K562 (cell line): ENCODE results near the gene TSPAN3. TPM values are rescaled to one million over a fixed set of nuclear protein-coding genes. Genes with fewer than 3 reads are reported as not detected.

Source experiments
- ATAC-seq: fragments of 200-7000 bp; cut with Tn5 transposase; 3 replicates; pipeline ENCODE4 v1.9.1; 2020; ENCODE audit warnings: moderate library complexity
- BruUV-seq: library from RNA; stranded (reverse); fragments of 400-500 nt; replicated peaks from 2 replicates; lab custom pipeline; 2021; lab: Mats Ljungman, UMichigan
- CTCF ChIA-PET: fragments of 300-600 bp; formaldehyde crosslinking; extraction: SDS; loops from one replicate; lab custom pipeline; 2021; ENCODE audit warnings: low intra/inter-chr PET ratio; lab: Yijun Ruan, JAX
- POLR2A ChIA-PET: fragments of 300-600, 350-650 bp; sonication (Branson Sonifier 250); formaldehyde crosslinking; extraction: SDS; loops from one replicate; lab custom pipeline; 2021; ENCODE audit warnings: antibody characterized with exemption, inconsistent platforms; lab: Yijun Ruan, JAX
- DNase-seq, 4 experiments: peaks; one replicate each; pipeline versions ENCODE4 v3.0.0 to v3.0.0-alpha.2; 2011 to 2018; ENCODE audit warnings: low spot score in 3 of 4, mixed read lengths in 3 of 4; ENCODE audit errors: extremely low read depth in 1 of 4
- FAIRE-seq: peaks from 2 replicates; lab custom pipeline; 2011; peaks lifted over from hg19 to GRCh38; lab: Jason Lieb, UNC
- H2AFZ ChIP-seq: 2 replicates; pipeline ENCODE4 v1.6.0; 2011; ENCODE audit warnings: low read depth, low read length, control low read depth, inconsistent platforms
- H3K27ac ChIP-seq: fragments of 200-600 bp; 3 replicates; pipeline ENCODE4 v1.8.0; 2011; ENCODE audit warnings: low read depth, mild to moderate bottlenecking, control low read depth, inconsistent platforms, low read length, moderate library complexity, mixed read lengths; ENCODE audit errors: extremely low read depth
- H3K27me3 ChIP-seq, 2 experiments: fragments of 300-600 bp in 1 of 2; 2 replicates in 1 of 2; 3 replicates in 1 of 2; pipeline versions ENCODE4 v1.6.0 to v1.8.0; 2011; ENCODE audit warnings: inconsistent platforms in 2 of 2, low read length in 2 of 2, mild to moderate bottlenecking in 1 of 2, mixed read lengths in 1 of 2, moderate library complexity in 1 of 2; ENCODE audit not compliant: control insufficient read depth in 2 of 2, insufficient read depth in 2 of 2
- H3K36me3 ChIP-seq: fragments of 300-600 bp; 3 replicates; pipeline ENCODE4 v1.8.0; 2011; ENCODE audit warnings: mild to moderate bottlenecking, low read length, inconsistent platforms; ENCODE audit not compliant: control insufficient read depth, insufficient read depth
- H3K4me1 ChIP-seq, 2 experiments: fragments of 200-600 bp in 1 of 2; replicated peaks in 1 of 2; 2 replicates in 1 of 2; 3 replicates in 1 of 2; pipeline versions ENCODE4 v1.5.1 to v1.8.0; 2011; ENCODE audit warnings: inconsistent platforms in 2 of 2, low read length in 2 of 2, mild to moderate bottlenecking in 1 of 2, mixed read lengths in 1 of 2, moderate library complexity in 1 of 2; ENCODE audit not compliant: control insufficient read depth in 2 of 2, insufficient read depth in 2 of 2
- H3K4me2 ChIP-seq: 2 replicates; pipeline ENCODE4 v1.6.1; 2011; ENCODE audit warnings: low read length, control low read depth, inconsistent platforms, mixed read lengths; ENCODE audit not compliant: insufficient read depth
- H3K4me3 ChIP-seq: fragments of 200-600 bp; sonication (generic), shearing (Covaris generic); 2 replicates; pipeline ENCODE4 v1.5.1; 2016; ENCODE audit warnings: control low read depth, inconsistent platforms
- H3K79me2 ChIP-seq: fragments of 200-600 bp; 3 replicates; pipeline ENCODE4 v1.8.0; 2011; ENCODE audit warnings: low read length, inconsistent platforms; ENCODE audit not compliant: control insufficient read depth, insufficient read depth
- H3K9ac ChIP-seq, 2 experiments: 2 replicates each; pipeline versions ENCODE4 v1.6.0 to v1.6.1; 2011; ENCODE audit warnings: low read depth in 2 of 2, low read length in 2 of 2, control low read depth in 1 of 2, inconsistent platforms in 1 of 2, mild to moderate bottlenecking in 1 of 2, mixed read lengths in 1 of 2; ENCODE audit not compliant: insufficient read depth in 1 of 2
- H3K9me1 ChIP-seq: one replicate; pipeline ENCODE4 v1.6.0; 2011; ENCODE audit warnings: inconsistent platforms, mild to moderate bottlenecking, low read length, moderate library complexity; ENCODE audit not compliant: control insufficient read depth, insufficient read depth
- H3K9me3 ChIP-seq: replicated peaks from 2 replicates; pipeline ENCODE4 v1.5.1; 2011; ENCODE audit warnings: low read depth, low read length, inconsistent platforms; ENCODE audit not compliant: control insufficient read depth, insufficient read depth
- H4K20me1 ChIP-seq: replicated peaks from 2 replicates; pipeline ENCODE4 v1.6.1; 2011; ENCODE audit warnings: low read length, inconsistent platforms, mixed read lengths; ENCODE audit not compliant: control insufficient read depth, insufficient read depth
- ARID1B ChIP-seq: fragments of 450-650 bp; IDR thresholded peaks from 2 replicates; pipeline ENCODE4 v1.6.1; 2016; ENCODE audit warnings: antibody characterized with exemption, mild to moderate bottlenecking, inconsistent platforms
- C11orf30 ChIP-seq: fragments of 450-650 bp; IDR thresholded peaks from 2 replicates; pipeline ENCODE4 v1.6.1; 2016; ENCODE audit warnings: low read depth, mild to moderate bottlenecking
- CEBPB ChIP-seq: fragments of 450-650 bp; IDR thresholded peaks from 2 replicates; pipeline ENCODE4 v1.6.1; 2016; ENCODE audit warnings: missing genetic modification characterization, missing compliant biosample characterization
- CEBPG ChIP-seq, 3 experiments: fragments of 200-800 bp in 1 of 3; sonication (Bioruptor generic) in 1 of 3; sonication (generic) in 1 of 3; formaldehyde crosslinking in 1 of 3; IDR thresholded peaks in 2 of 3; conservative IDR thresholded peaks in 1 of 3; 2 replicates each; pipeline versions ENCODE4 v1.6.1 to v1.8.0; 2016 to 2022; ENCODE audit warnings: missing compliant biosample characterization in 2 of 3, missing genetic modification characterization in 2 of 3, mild to moderate bottlenecking in 1 of 3, missing genetic modification reagents in 1 of 3
- DPF2 ChIP-seq: fragments of 450-650 bp; IDR thresholded peaks from 2 replicates; pipeline ENCODE4 v1.6.1; 2016
- EHMT2 ChIP-seq: fragments of 450-650 bp; IDR thresholded peaks from 2 replicates; pipeline ENCODE4 v1.6.1; 2018; ENCODE audit warnings: antibody characterized with exemption
- EP300 ChIP-seq: IDR thresholded peaks from 2 replicates; pipeline ENCODE4 v1.6.1; 2012; ENCODE audit warnings: low read length, improper control_type of control experiment
- FOSL1 ChIP-seq: fragments of 200-800 bp; sonication (Bioruptor generic); conservative IDR thresholded peaks from 2 replicates; pipeline ENCODE4 v1.6.1; 2016; ENCODE audit warnings: missing genetic modification characterization, missing compliant biosample characterization
- GABPB1 ChIP-seq: sonication (generic); formaldehyde crosslinking; IDR thresholded peaks from 2 replicates; pipeline ENCODE4 v1.8.0; 2022; ENCODE audit warnings: mild to moderate bottlenecking, missing genetic modification reagents
- JUND ChIP-seq, 2 experiments: IDR thresholded peaks; 2 replicates in 1 of 2; 3 replicates in 1 of 2; pipeline ENCODE4 v1.6.1; 2011; ENCODE audit warnings: borderline replicate concordance in 2 of 2, low read depth in 2 of 2, low read length in 2 of 2, improper control_type of control experiment in 1 of 2, missing biosample characterization in 1 of 2, missing genetic modification characterization in 1 of 2, missing genetic modification reagents in 1 of 2
- MAFK ChIP-seq: IDR thresholded peaks from 2 replicates; pipeline ENCODE4 v1.6.1; 2011; ENCODE audit warnings: low read length, improper control_type of control experiment
- MAZ ChIP-seq, 2 experiments: fragments of 450-650 bp in 1 of 2; sonication (generic) in 1 of 2; formaldehyde crosslinking; IDR thresholded peaks in 1 of 2; conservative IDR thresholded peaks in 1 of 2; 2 replicates each; pipeline versions ENCODE4 v1.4.0 to v1.5.0; 2020; ENCODE audit warnings: mild to moderate bottlenecking in 1 of 2, missing genetic modification reagents in 1 of 2
- MEIS2 ChIP-seq: fragments of 450-650 bp; IDR thresholded peaks from 2 replicates; pipeline ENCODE4 v1.6.1; 2014; ENCODE audit warnings: mild to moderate bottlenecking; ENCODE audit not compliant: partially characterized antibody
- MTA2 ChIP-seq: fragments of 450-650 bp; IDR thresholded peaks from 2 replicates; pipeline ENCODE4 v1.6.1; 2016; ENCODE audit warnings: low read depth
- NFE2 ChIP-seq: IDR thresholded peaks from 2 replicates; pipeline ENCODE4 v1.6.1; 2014; ENCODE audit warnings: antibody characterized with exemption, low read depth
- RBM15 ChIP-seq: fragments of 200-400 bp; formaldehyde crosslinking; IDR thresholded peaks from 2 replicates; pipeline ENCODE4 v1.6.1; 2018; ENCODE audit warnings: mild to moderate bottlenecking, low read length, moderate library complexity; ENCODE audit not compliant: insufficient read depth
- RFX7 ChIP-seq: fragments of 250-450 bp; sonication (Bioruptor Pico); IDR thresholded peaks from 2 replicates; pipeline ENCODE4 v1.5.1; 2021; ENCODE audit warnings: mild to moderate bottlenecking
- SIRT6 ChIP-seq: IDR thresholded peaks from one replicate; pipeline ENCODE4 v1.6.1; 2012; ENCODE audit warnings: low read depth, mild to moderate bottlenecking, control low read depth, inconsistent platforms, low read length, moderate library complexity
- SMARCE1 ChIP-seq: fragments of 450-650 bp; IDR thresholded peaks from 2 replicates; pipeline ENCODE4 v1.7.1; 2016; ENCODE audit warnings: mild to moderate bottlenecking
- TAF7 ChIP-seq: fragments of 450-650 bp; IDR thresholded peaks from 2 replicates; pipeline ENCODE4 v1.6.1; 2016; ENCODE audit warnings: missing genetic modification characterization, missing compliant biosample characterization
- ZBTB7A ChIP-seq: IDR thresholded peaks from 2 replicates; pipeline ENCODE4 v1.6.1; 2011; ENCODE audit warnings: low read depth, mild to moderate bottlenecking, low read length, moderate library complexity, borderline replicate concordance; ENCODE audit not compliant: control insufficient read depth
- WGBS: fragments of 100-300 bp; shearing (Covaris generic); methylation state at CpG from one replicate; pipeline ENCODE4 v1.1.6; 2016; ENCODE audit warnings: low coverage, mixed read lengths; ENCODE audit not compliant: insufficient coverage; ENCODE audit errors: missing lambda C conversion rate; 5-methylcytosine and 5-hydroxymethylcytosine counted together
- in situ Hi-C: fragments of 300-500 bp; cut with MboI; formaldehyde crosslinking; loops from 4 replicates; pipeline ENCODE4 v1.15.0; 2018; ENCODE audit warnings: inconsistent platforms, mixed read lengths
- intact Hi-C: fragments of 100-400 bp; cut with micrococcal nuclease; formaldehyde crosslinking; loops from 2 replicates; pipeline ENCODE4 v1.14.2; 2022
- polyA plus RNA-seq, 8 experiments: library from polyadenylated mRNA; depleted of rRNA in 4 of 8; stranded (reverse) in 5 of 8; unstranded in 3 of 8; fragments of >200 nt; fragmentation: Nextera tagmentation in 2 of 8; fragmentation: Illumina TruSeq in 1 of 8; extraction: Ambion mirVana in 2 of 8; extraction: Trizol in 1 of 8; gene quantifications; 2 replicates each; pipeline versions ENCODE4 v1.2.1 to v1.2.3, GENCODE V29; 2011 to 2014; ENCODE audit warnings: inconsistent platforms in 1 of 8, missing spikeins in 1 of 8
- total RNA-seq, 7 experiments: library from RNA; depleted of rRNA in 6 of 7; stranded (reverse); fragments of >200 nt in 6 of 7; fragmentation: Illumina TruSeq in 2 of 7; extraction: Trizol in 2 of 7; gene quantifications; 2 replicates each; pipeline versions ENCODE4 v1.2.1 to v1.2.3, GENCODE V29; 2011 to 2021; ENCODE audit warnings: low replicate concordance in 1 of 7
- TF ChIP-seq, protein P1 (sequence below): fragments of 450-650 bp; IDR thresholded peaks from 2 replicates; pipeline ENCODE4 v1.6.1; 2016

Gene TSPAN3
- total and polyA plus RNA-seq, 9 of the 15 experiments (the other 6 are each of a cell fraction or from before 2014, with no cell fraction given) = 14.3 to 144 (median 71.1) TPM

DNA sequence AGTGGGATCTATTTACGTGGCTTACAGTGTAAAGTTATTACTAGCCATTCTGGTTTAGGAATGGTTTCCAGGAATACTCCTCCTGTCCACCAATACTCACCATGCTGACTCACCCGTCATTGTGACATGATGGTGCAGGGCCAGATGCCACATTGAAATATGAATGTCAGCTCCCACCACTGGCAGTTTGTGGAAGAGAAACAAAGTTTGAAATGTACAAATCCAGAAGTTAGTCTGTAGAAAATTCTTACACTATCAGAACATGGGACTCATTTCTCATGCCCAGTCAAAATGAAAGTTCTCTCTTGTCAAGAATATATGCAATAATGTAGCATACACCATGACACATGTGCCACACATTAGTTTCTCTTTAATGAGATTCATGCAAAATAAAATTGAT, 14.4 kb upstream of the TSPAN3 start:
- no peak overlapping the region for H3K4me3 ChIP-seq
- H3K4me1 ChIP-seq = peaks cover 5 to 15% of the 10 kb centered on the region in 2 experiments
- in situ Hi-C loops = no loop called here
- peak overlapping the region; percentile 70 for H2AFZ ChIP-seq
- no peaks in the 10 kb centered on the region for H4K20me1 ChIP-seq
- peak overlapping the region; percentile 12; the same call in 1 of the 2 replicates for H3K4me2 ChIP-seq
- H3K36me3 ChIP-seq = no peaks in the 10 kb centered on the region
- H3K27me3 ChIP-seq = peaks cover under 1 to 3% of the 10 kb centered on the region in 2 experiments; a peak in 1 of 5 replicates
- H3K9ac ChIP-seq = no peak overlapping the region
- DNase-seq = peak; percentile 26 to 61 (median 42)
- intact Hi-C loops = no loop called here
- no peaks in the 10 kb centered on the region for H3K9me1 ChIP-seq
- peak; percentile 54; the same call in 2 of the 3 replicates for ATAC-seq
- no peaks in the 10 kb centered on the region for H3K79me2 ChIP-seq
- peak; percentile 90 for FAIRE-seq
- no peaks in the 10 kb centered on the region for H3K9me3 ChIP-seq
- ChIA-PET POLR2A (interaction anchor here (0.7 to 1.3 kb wide), 5 partner anchors 9 to 18 kb away, joined by 3 to 5 read pairs (median 3); partner anchors contain the start of gene TSPAN3), CTCF (no interaction called here)
- no peak overlapping the region for H3K27ac ChIP-seq
- no TSS peak for BruUV-seq
- WGBS = 0% methylated on average over 2 of the region's 2 CpGs
- TF ChIP-seq DPF2 = peak; percentile 30; the same call in 1 of the 2 replicates
- TF ChIP-seq SIRT6 = no peak
- peak; percentile 41; the same call in 1 of the 2 replicates for TF ChIP-seq ARID1B
- TF ChIP-seq EP300 = 0 out of 2 replicates have a peak, but pooled peaks have one; percentile 16
- peak; percentile 81 for TF ChIP-seq NFE2
- TF ChIP-seq C11orf30 = peak; percentile 72
- TF ChIP-seq MAFK = peak; percentile 63; the same call in 1 of the 2 replicates
- TF ChIP-seq CEBPG (CRISPR knock-in tag; IDR thresholded peaks at IDR 0.05) = no peak
- peak in 1 of 2 experiments; percentile 38; a peak in 1 of 4 replicates for TF ChIP-seq CEBPG (tag; conservative IDR thresholded peaks at IDR 0.05 in 1 of 2, IDR thresholded peaks at IDR 0.05 in 1 of 2)
- TF ChIP-seq RBM15 = no peak
- no peak for TF ChIP-seq ZBTB7A
- peak; percentile 89 for TF ChIP-seq MEIS2
- TF ChIP-seq MAZ (CRISPR knock-in tag; conservative IDR thresholded peaks at IDR 0.05 in 1 of 2, IDR thresholded peaks at IDR 0.05 in 1 of 2) = 0 out of 4 replicates have a peak, but pooled peaks of 1 of the 2 experiments have one; percentile 19
- TF ChIP-seq EHMT2 = 0 out of 2 replicates have a peak, but pooled peaks have one; percentile 2
- TF ChIP-seq CEBPB (tag) = peak; percentile 73
- TF ChIP-seq, protein P1, sequence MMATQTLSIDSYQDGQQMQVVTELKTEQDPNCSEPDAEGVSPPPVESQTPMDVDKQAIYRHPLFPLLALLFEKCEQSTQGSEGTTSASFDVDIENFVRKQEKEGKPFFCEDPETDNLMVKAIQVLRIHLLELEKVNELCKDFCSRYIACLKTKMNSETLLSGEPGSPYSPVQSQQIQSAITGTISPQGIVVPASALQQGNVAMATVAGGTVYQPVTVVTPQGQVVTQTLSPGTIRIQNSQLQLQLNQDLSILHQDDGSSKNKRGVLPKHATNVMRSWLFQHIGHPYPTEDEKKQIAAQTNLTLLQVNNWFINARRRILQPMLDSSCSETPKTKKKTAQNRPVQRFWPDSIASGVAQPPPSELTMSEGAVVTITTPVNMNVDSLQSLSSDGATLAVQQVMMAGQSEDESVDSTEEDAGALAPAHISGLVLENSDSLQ = peak; percentile 74
- TF ChIP-seq GABPB1 = no peak
- 0 out of 2 replicates have a peak, but pooled peaks have one; percentile 39 for TF ChIP-seq SMARCE1
- TF ChIP-seq RFX7 (CRISPR knock-in tag) = no peak
- peak; percentile 86 for TF ChIP-seq JUND (IDR thresholded peaks at IDR 0.05; ENCODE audit: borderline replicate concordance, low read depth, low read length)
- peak; percentile 82; the same call in 2 of the 3 replicates for TF ChIP-seq JUND (tag; IDR thresholded peaks at IDR 0.05; ENCODE audit: borderline replicate concordance, low read depth, low read length)
- TF ChIP-seq TAF7 (tag) = no peak
- peak; percentile 82 for TF ChIP-seq FOSL1
- no peak for TF ChIP-seq MTA2
